GM19238 (cell line): ENCODE data around the gene DYNLT2B.
"Not testable (repeated sequence)": the region's sequence is repeated elsewhere in the genome, so short reads cannot be mapped to it uniquely, and the experiment has no call there.

Experiments
- DNase-seq: peaks from one replicate; pipeline ENCODE4 v3.0.0; 2011; ENCODE audit warnings: low spot score; ENCODE audit not compliant: insufficient read length

The DYNLT2B gene

DNA sequence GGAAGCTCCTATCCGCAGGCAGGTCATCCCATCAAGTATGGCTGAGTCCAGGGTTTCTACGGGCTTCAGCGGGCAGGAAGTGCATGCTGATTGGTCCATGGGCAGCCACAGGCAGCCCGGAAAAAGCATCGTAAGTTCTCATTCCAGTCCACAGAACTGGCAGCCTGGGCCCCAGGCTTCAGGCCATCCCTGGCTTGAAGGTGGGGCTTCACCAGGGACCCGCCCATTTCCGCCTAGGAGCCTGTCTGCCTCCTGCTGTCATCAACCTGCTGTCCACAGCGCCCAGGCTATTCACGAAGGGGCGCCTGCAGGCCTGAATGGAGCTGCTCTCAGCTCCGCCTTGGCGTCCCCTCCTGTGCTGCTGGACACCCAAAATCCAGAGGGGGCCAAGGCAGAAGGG lies 44.4 kb downstream of the DYNLT2B start:
- no peak for DNase-seq

GRCh38 chr3:196272826-196273225 lies 45.2 kb downstream of the DYNLT2B start:
- no peak for DNase-seq

- no peak for DNase-seq
Observed at GRCh38 chr3:196270499-196270898, 47.5 kb downstream of the DYNLT2B start.

GRCh38 chr3:196268284-196269163 lies 49.5 kb downstream of the DYNLT2B start:
- no peak for DNase-seq

DNA sequence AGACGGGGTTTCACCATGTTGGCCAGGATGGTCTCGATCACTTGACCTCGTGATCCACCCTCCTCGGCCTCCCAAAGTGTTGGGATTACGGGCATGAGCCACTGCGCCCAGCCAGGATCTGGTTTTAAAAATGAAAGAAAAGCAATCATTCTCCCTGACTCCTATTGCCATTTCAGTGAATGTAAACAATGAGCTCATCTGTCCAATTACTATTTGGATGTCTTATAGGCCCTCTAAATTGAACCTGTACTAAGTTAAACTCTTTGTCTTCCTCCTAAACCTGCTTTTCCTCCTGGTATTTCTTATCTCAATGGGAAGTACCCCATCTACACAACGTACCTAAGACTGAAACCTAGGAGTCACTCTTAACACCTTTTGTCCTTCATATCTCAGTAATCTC lies 54.2 kb downstream of the DYNLT2B start:
- DNase-seq: no peak

- DNase-seq: no peak
Observed at GRCh38 chr3:196260784-196261183, 57.3 kb downstream of the DYNLT2B start.

GRCh38 chr3:196255776-196256175 lies 62.3 kb downstream of the DYNLT2B start:
- DNase-seq: no peak

DNA sequence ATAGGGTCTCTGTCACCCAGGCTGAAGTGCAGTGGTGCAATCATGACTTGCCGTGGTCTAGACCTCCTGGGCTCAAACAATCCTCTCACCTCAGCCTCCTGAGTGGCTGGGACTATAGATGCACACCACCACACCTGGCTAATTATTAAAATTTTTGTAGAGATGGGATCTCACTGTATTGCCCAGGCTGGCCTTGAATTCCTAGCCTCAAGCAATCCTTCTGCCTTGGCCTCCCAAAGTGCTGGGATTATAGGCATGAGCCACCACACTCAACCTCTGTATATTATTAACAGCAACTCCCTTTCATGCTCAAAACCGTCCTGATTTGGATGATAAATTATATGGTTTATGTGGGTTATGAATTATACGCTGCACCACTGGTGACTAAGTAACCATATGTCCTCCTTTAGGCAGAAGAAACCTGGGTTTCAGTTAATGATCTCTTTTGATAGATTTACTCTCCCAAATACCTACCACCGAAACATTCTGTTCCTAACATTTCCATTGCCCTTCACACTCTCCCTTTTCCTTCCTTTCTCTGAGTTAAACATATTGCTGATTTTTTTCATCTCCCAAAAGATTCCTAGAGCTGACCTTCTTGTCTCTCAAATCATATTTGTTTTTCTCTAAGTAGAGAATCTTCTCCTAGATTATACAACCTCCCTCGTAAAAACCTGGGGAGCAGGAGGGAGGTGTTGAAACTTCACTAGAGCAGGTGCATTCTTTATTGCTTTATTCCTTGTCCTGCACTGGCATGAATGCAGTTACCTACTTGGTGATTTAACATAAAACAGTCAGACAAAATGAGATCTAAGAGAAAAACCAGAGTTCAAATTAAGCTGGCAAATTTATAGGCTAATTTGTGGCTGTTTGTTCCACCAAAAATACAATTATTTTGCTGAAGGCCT lies 63.4 kb downstream of the DYNLT2B start:
- no peak for DNase-seq

- no peak for DNase-seq
Observed at GRCh38 chr3:196251918-196252317, 66.1 kb downstream of the DYNLT2B start.

DNA sequence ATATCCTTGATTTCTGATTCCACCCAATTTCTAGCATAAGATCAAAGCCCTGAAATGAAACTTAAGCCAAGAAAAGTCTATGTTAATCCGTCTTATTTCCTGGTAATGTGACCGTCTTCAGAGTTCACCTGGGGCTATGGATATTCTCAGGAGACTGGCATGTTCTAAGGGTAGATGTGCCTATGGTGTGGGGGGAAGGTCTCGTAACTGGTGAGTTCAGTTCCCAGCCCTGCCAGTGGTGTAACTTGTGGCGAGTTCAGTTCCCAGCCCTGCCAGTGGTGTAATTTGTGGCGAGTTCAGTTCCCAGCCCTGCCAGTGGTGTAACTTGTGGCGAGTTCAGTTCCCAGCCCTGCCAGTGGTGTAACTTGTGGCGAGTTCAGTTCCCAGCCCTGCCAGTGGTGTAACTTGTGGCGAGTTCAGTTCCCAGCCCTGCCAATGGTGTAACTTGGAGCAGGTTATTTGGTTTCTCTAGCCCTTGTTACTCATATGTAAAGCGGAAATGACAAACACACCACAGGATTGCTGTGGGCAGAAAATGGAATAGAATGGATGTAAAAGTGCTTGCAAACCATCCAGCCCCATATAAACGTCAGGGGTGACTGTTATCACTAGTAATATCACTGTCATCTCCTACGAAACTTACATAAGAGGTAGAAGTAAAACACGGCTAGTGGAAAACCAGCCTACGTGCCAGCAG lies 71.3 kb downstream of the DYNLT2B start:
- no peak for DNase-seq

DNA sequence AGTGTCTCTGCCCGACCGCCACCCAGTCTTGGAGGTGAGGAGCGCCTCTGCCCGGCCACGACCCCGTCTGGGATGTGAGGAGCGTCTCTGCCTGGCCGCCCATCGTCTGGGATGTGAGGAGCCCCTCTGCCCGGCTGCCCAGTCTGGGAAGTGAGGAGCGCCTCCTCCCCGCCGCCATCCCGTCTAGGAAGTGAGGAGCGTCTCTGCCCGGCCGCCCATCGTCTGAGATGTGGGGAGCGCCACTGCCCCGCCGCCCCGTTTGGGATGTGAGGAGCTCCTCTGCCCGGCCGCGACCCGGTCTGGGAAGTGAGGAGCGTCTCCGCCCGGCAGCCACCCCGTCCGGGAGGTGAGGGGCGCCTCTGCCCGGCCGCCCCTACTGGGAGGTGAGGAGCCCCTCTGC lies 73.9 kb downstream of the DYNLT2B start:
- not testable (repeated sequence) for DNase-seq

GRCh38 chr3:196241704-196242103 lies 76.3 kb downstream of the DYNLT2B start:
- DNase-seq: no peak
